Measurements from ENCODE around the gene DBT.
A peak's percentile ranks its signal among the peaks of the same experiment; 100 is the strongest.
"Not testable (repeated sequence)": the region's sequence is repeated elsewhere in the genome, so short reads cannot be mapped to it uniquely, and the experiment has no call there.

The DBT gene

DNA sequence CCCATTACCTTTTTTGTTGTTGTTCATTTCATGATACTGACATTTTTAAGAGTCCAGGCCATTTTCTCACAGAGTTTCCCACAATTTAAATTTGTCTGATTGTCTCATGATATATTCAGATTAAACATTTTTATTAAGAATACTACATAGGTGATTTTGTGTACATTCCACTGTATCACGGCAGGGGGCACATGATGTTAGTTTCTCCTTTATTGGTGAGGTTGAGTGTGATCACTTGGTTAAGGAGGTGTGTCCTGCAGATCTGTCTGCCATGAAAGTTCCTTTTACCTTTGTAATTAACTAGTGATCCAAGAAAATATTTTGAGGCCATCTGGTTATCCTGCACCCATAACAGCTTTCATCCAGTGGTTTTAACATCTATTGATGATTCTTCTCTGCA lies 28.2 kb upstream of the DBT start:
- peaks cover 3% of the 10 kb centered on the region for H3K4me1 ChIP-seq (ENCODE audit: control insufficient read depth, insufficient read depth, low read length, poor library complexity, severe bottlenecking)
- DNase-seq: peak in 1 of 3 donors; percentile 9
- peaks cover 81% of the 10 kb centered on the region for H3K36me3 ChIP-seq (ENCODE audit: control insufficient read depth, insufficient read depth, low read length)
- no peak overlapping the region for H3K4me3 ChIP-seq (ENCODE audit: insufficient read depth, low read depth, low read length, poor library complexity, severe bottlenecking)
- no peaks in the 10 kb centered on the region for H3K27me3 ChIP-seq (replicated peaks; ENCODE audit: control insufficient read depth, insufficient read depth, low read length, poor library complexity, severe bottlenecking)
- H3K9me3 ChIP-seq (ENCODE audit: control insufficient read depth, low read length): no peaks in the 10 kb centered on the region
- no peak overlapping the region for H3K27ac ChIP-seq (ENCODE audit: insufficient read depth, low read length, poor library complexity, severe bottlenecking)

DNA sequence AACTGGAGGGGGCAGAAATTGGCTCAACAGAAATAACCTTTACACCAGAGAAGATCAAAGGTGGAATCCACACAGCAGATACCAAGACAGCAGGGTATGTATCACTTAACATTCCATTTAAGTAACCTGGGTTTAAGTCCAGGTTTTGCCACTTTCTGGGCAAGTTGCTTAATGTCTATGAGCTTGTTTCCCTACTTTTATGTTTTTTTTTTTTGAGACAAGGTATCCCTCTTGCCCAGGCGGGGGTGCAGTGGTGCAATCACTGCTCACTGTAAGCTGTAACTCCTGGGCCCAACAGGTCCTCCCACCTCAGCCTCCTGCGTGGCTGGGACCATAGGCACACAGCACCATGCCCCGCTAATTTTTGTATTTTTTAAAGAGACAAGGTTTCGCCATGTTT lies 18.6 kb upstream of the DBT start:
- no peak overlapping the region for H3K27ac ChIP-seq (ENCODE audit: insufficient read depth, low read length, poor library complexity, severe bottlenecking)
- H3K9me3 ChIP-seq (ENCODE audit: control insufficient read depth, low read length): no peaks in the 10 kb centered on the region
- DNase-seq: no peak
- H3K4me1 ChIP-seq (ENCODE audit: control insufficient read depth, insufficient read depth, low read length, poor library complexity, severe bottlenecking): peaks cover 5% of the 10 kb centered on the region
- H3K36me3 ChIP-seq (ENCODE audit: control insufficient read depth, insufficient read depth, low read length): peaks cover 40% of the 10 kb centered on the region
- H3K4me3 ChIP-seq (ENCODE audit: insufficient read depth, low read depth, low read length, poor library complexity, severe bottlenecking): no peak overlapping the region
- H3K27me3 ChIP-seq (replicated peaks; ENCODE audit: control insufficient read depth, insufficient read depth, low read length, poor library complexity, severe bottlenecking): no peaks in the 10 kb centered on the region

DNA sequence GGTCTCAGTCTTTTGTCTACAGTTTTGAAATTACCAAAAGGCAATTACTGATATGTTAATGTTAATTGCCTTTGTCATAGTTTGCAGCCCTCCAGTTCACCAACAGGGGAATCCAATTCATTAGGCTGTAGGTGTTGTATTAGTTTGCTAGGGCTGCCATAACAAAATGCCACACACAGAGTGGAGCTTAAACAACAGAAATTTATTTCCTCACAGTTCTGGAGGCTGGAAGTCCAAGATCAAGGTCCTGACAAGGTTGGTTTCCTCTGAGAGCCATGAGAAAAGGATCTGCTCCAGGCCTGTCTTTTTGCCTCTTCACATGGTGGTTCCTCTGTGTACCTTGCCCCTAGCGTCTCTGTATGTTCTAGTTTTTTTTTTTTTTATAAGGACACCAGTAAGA lies 17.6 kb upstream of the DBT start:
- Histone ChIP-seq H3K27ac (ENCODE audit: insufficient read depth, low read length, poor library complexity, severe bottlenecking) (no peak overlapping the region), H3K27me3 (replicated peaks; ENCODE audit: control insufficient read depth, insufficient read depth, low read length, poor library complexity, severe bottlenecking) (no peaks in the 10 kb centered on the region), H3K36me3 (ENCODE audit: control insufficient read depth, insufficient read depth, low read length) (peaks cover 34% of the 10 kb centered on the region), H3K9me3 (ENCODE audit: control insufficient read depth, low read length) (no peaks in the 10 kb centered on the region), H3K4me3 (ENCODE audit: insufficient read depth, low read depth, low read length, poor library complexity, severe bottlenecking) (peak overlapping the region; percentile 92), H3K4me1 (ENCODE audit: control insufficient read depth, insufficient read depth, low read length, poor library complexity, severe bottlenecking) (peaks cover 5% of the 10 kb centered on the region)
- DNase-seq: no peak

- Histone ChIP-seq H3K9me3 (ENCODE audit: control insufficient read depth, low read length) (no peaks in the 10 kb centered on the region), H3K4me1 (ENCODE audit: control insufficient read depth, insufficient read depth, low read length, poor library complexity, severe bottlenecking) (peaks cover 4% of the 10 kb centered on the region), H3K27ac (ENCODE audit: insufficient read depth, low read length, poor library complexity, severe bottlenecking) (peak overlapping the region; percentile 83), H3K36me3 (ENCODE audit: control insufficient read depth, insufficient read depth, low read length) (peaks cover 29% of the 10 kb centered on the region), H3K27me3 (replicated peaks; ENCODE audit: control insufficient read depth, insufficient read depth, low read length, poor library complexity, severe bottlenecking) (no peaks in the 10 kb centered on the region), H3K4me3 (ENCODE audit: insufficient read depth, low read depth, low read length, poor library complexity, severe bottlenecking) (peak overlapping the region; percentile 92)
- DNase-seq: no peak
These were observed 17.1 kb upstream of the DBT start for GRCh38 chr1:100266741-100267140.

GRCh38 chr1:100265931-100266740 lies 16.5 kb upstream of the DBT start, which contains the start of gene RTCA:
TSS of gene RTCA (plus strand) at chr1:100266216. CDS start at chr1:100266376, 160 bp downstream.
- Histone ChIP-seq H3K27me3 (replicated peaks; ENCODE audit: control insufficient read depth, insufficient read depth, low read length, poor library complexity, severe bottlenecking) (no peaks in the 10 kb centered on the region), H3K4me1 (ENCODE audit: control insufficient read depth, insufficient read depth, low read length, poor library complexity, severe bottlenecking) (peaks cover 2% of the 10 kb centered on the region), H3K9me3 (ENCODE audit: control insufficient read depth, low read length) (no peaks in the 10 kb centered on the region), H3K4me3 (ENCODE audit: insufficient read depth, low read depth, low read length, poor library complexity, severe bottlenecking) (peak within 1 kb of the TSS; percentile 92), H3K27ac (ENCODE audit: insufficient read depth, low read length, poor library complexity, severe bottlenecking) (peak within 1 kb of the TSS; percentile 83), H3K36me3 (ENCODE audit: control insufficient read depth, insufficient read depth, low read length) (peaks cover 25% of the 10 kb centered on the region)
- DNase-seq: peak; percentile 91 to 95 (median 95)

GRCh38 chr1:100265562-100265930 lies 15.9 kb upstream of the DBT start:
- Histone ChIP-seq H3K4me3 (ENCODE audit: insufficient read depth, low read depth, low read length, poor library complexity, severe bottlenecking) (peak overlapping the region; percentile 92), H3K27ac (ENCODE audit: insufficient read depth, low read length, poor library complexity, severe bottlenecking) (peak overlapping the region; percentile 83), H3K4me1 (ENCODE audit: control insufficient read depth, insufficient read depth, low read length, poor library complexity, severe bottlenecking) (peaks cover 2% of the 10 kb centered on the region), H3K36me3 (ENCODE audit: control insufficient read depth, insufficient read depth, low read length) (peaks cover 19% of the 10 kb centered on the region), H3K27me3 (replicated peaks; ENCODE audit: control insufficient read depth, insufficient read depth, low read length, poor library complexity, severe bottlenecking) (no peaks in the 10 kb centered on the region), H3K9me3 (ENCODE audit: control insufficient read depth, low read length) (no peaks in the 10 kb centered on the region)
- DNase-seq: no peak

GRCh38 chr1:100264081-100264480 lies 14.4 kb upstream of the DBT start:
- not testable (repeated sequence) for H3K4me1 ChIP-seq (ENCODE audit: control insufficient read depth, insufficient read depth, low read length, poor library complexity, severe bottlenecking); DNase-seq; H3K27ac ChIP-seq (ENCODE audit: insufficient read depth, low read length, poor library complexity, severe bottlenecking); H3K9me3 ChIP-seq (ENCODE audit: control insufficient read depth, low read length); H3K4me3 ChIP-seq (ENCODE audit: insufficient read depth, low read depth, low read length, poor library complexity, severe bottlenecking); H3K27me3 ChIP-seq (replicated peaks; ENCODE audit: control insufficient read depth, insufficient read depth, low read length, poor library complexity, severe bottlenecking)
- peaks cover 12% of the 10 kb centered on the region for H3K36me3 ChIP-seq (ENCODE audit: control insufficient read depth, insufficient read depth, low read length)

DNA sequence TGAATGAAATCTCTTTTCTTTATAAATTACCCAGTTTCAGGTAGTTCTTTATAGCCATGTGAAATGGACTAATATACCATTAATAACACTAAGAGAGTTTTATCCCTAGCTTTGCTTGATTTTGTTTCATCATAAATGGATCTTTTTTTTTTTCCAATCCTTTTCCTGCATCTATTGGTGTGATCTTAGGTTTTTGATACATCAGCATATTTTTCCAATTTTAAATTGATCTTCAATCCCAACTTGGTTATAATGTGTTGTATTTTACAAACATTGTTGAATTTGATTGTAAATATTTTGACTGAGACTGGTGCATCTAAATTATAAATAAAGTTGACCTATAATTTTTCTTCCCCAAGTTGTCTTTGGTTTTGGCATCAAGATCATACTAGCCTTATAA lies 12.1 kb upstream of the DBT start:
- Histone ChIP-seq H3K9me3 (ENCODE audit: control insufficient read depth, low read length) (no peaks in the 10 kb centered on the region), H3K27me3 (replicated peaks; ENCODE audit: control insufficient read depth, insufficient read depth, low read length, poor library complexity, severe bottlenecking) (no peaks in the 10 kb centered on the region), H3K36me3 (ENCODE audit: control insufficient read depth, insufficient read depth, low read length) (no peaks in the 10 kb centered on the region), H3K27ac (ENCODE audit: insufficient read depth, low read length, poor library complexity, severe bottlenecking) (no peak overlapping the region), H3K4me3 (ENCODE audit: insufficient read depth, low read depth, low read length, poor library complexity, severe bottlenecking) (no peak overlapping the region), H3K4me1 (ENCODE audit: control insufficient read depth, insufficient read depth, low read length, poor library complexity, severe bottlenecking) (no peaks in the 10 kb centered on the region)
- DNase-seq: no peak

DNA sequence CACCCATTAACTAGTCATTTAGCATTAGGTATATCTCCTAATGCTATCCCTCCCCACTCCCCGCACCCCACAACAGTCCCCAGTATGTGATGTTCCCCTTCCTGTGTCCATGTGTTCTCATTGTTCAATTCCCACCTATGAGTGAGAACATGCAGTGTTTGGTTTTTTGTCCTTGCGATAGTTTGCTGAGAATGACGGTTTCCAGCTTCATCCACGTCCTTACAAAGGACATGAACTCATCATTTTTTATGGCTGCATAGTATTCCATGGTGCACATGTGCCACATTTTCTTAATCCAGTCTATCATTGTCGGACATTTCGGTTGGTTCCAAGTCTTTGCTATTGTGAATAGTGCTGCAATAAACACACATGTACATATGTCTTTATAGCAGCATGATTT lies 8.8 kb upstream of the DBT start:
- DNase-seq; H3K9me3 ChIP-seq (ENCODE audit: control insufficient read depth, low read length); H3K27ac ChIP-seq (ENCODE audit: insufficient read depth, low read length, poor library complexity, severe bottlenecking); H3K4me1 ChIP-seq (ENCODE audit: control insufficient read depth, insufficient read depth, low read length, poor library complexity, severe bottlenecking); H3K4me3 ChIP-seq (ENCODE audit: insufficient read depth, low read depth, low read length, poor library complexity, severe bottlenecking); H3K36me3 ChIP-seq (ENCODE audit: control insufficient read depth, insufficient read depth, low read length); H3K27me3 ChIP-seq (replicated peaks; ENCODE audit: control insufficient read depth, insufficient read depth, low read length, poor library complexity, severe bottlenecking): not testable (repeated sequence)

DNA sequence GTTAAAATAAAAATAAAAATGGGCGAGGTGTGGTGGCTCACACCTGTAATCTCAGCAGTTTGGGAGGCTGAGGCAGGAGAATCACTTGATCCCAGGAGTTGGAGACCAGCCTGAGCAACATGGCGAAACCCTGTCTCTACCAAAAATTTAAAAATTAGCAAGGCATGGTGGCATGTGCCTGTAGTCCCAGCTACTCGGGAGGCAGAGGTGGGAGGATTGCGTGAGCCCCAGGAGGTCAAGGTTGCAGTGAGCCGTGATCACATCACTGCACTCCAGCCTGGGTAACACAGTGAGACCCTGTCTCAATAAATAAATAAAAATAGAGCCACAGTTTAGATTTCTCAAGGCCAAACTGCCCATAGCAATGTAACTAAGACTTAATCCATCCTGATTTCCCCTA lies 6.6 kb upstream of the DBT start:
- not testable (repeated sequence) for DNase-seq; H3K4me1 ChIP-seq (ENCODE audit: control insufficient read depth, insufficient read depth, low read length, poor library complexity, severe bottlenecking); H3K27me3 ChIP-seq (replicated peaks; ENCODE audit: control insufficient read depth, insufficient read depth, low read length, poor library complexity, severe bottlenecking); H3K27ac ChIP-seq (ENCODE audit: insufficient read depth, low read length, poor library complexity, severe bottlenecking); H3K36me3 ChIP-seq (ENCODE audit: control insufficient read depth, insufficient read depth, low read length); H3K4me3 ChIP-seq (ENCODE audit: insufficient read depth, low read depth, low read length, poor library complexity, severe bottlenecking); H3K9me3 ChIP-seq (ENCODE audit: control insufficient read depth, low read length)
